ENCODE data around the gene TNIK.

Gene TNIK

DNA sequence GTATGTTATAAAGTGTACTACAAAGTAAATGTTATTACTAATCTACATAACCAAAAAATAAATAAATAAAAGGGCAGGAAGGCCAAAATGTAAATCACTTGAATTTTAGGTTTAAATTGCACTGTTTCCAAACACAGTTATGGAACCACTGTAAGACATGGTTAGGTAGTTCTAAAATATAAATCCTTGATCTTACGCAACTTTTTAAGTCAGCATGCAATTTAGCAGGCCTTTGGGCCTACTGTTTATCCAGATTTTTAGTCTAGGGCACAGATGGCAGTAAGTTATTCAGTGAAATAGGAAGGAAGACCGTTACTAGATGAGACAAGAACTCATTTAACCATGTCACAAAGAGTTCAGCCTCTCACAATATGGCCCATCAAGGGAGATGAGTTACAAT, 246.3 kb downstream of the TNIK start:
- Histone ChIP-seq H3K9me3 (no peaks in the 10 kb centered on the region), H3K27me3 (no peaks in the 10 kb centered on the region), H3K4me3 (ENCODE audit: low read depth, low read length) (no peak overlapping the region), H3K4me1 (no peaks in the 10 kb centered on the region), H3K36me3 (no peaks in the 10 kb centered on the region)
- TF ChIP-seq, protein P1, sequence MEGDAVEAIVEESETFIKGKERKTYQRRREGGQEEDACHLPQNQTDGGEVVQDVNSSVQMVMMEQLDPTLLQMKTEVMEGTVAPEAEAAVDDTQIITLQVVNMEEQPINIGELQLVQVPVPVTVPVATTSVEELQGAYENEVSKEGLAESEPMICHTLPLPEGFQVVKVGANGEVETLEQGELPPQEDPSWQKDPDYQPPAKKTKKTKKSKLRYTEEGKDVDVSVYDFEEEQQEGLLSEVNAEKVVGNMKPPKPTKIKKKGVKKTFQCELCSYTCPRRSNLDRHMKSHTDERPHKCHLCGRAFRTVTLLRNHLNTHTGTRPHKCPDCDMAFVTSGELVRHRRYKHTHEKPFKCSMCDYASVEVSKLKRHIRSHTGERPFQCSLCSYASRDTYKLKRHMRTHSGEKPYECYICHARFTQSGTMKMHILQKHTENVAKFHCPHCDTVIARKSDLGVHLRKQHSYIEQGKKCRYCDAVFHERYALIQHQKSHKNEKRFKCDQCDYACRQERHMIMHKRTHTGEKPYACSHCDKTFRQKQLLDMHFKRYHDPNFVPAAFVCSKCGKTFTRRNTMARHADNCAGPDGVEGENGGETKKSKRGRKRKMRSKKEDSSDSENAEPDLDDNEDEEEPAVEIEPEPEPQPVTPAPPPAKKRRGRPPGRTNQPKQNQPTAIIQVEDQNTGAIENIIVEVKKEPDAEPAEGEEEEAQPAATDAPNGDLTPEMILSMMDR (IDR thresholded peaks at IDR 0.05; ENCODE audit: low read depth, low read length): no peak
- DNase-seq: no peak

DNA sequence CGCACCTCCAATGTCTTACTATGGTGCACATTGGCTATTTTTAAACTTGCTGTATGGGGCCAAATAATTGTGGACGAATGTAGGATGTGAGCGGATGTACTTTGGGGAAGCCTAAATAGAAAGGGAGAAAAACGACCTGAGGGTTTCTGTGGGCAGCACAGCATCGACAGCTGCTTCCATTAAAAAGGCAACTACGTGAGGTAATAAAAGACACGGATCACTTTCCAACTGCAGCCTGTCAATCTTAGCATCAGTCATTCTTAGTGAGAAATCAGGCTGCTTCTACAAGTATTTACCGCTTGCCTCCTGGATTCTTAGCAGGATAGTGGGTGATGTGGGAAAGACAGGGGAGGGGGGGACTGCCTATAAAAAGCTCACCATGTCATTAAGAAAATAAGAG, 247.0 kb downstream of the TNIK start:
- H3K4me1 ChIP-seq: no peaks in the 10 kb centered on the region
- TF ChIP-seq, protein P1 (IDR thresholded peaks at IDR 0.05; ENCODE audit: low read depth, low read length): no peak
- H3K36me3 ChIP-seq: no peaks in the 10 kb centered on the region
- no peaks in the 10 kb centered on the region for H3K9me3 ChIP-seq
- DNase-seq: no peak
- H3K4me3 ChIP-seq (ENCODE audit: low read depth, low read length): no peak overlapping the region
- no peaks in the 10 kb centered on the region for H3K27me3 ChIP-seq

DNA sequence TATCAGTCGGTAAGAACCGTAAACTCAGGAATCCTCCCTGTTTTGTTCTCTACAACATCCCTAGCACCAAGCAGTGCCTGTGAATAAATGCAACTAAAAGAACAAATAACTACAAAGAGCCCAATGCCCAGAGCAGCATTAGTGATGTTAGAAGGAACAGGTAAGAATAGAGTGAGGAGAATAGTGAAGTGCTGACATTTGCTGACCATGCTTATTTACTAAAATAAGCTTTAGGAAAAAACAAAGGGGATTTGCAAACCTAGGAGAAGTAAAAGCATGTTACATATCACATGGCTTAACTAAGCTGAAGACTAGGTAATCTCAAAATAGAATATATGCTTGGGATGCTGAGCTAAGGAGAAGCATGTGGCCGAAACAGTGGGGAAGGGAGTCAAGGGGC, 247.6 kb downstream of the TNIK start:
- DNase-seq: no peak
- no peak overlapping the region for H3K4me3 ChIP-seq (ENCODE audit: low read depth, low read length)
- H3K36me3 ChIP-seq: no peaks in the 10 kb centered on the region
- H3K9me3 ChIP-seq: no peaks in the 10 kb centered on the region
- TF ChIP-seq, protein P1 (IDR thresholded peaks at IDR 0.05; ENCODE audit: low read depth, low read length): no peak
- no peaks in the 10 kb centered on the region for H3K4me1 ChIP-seq
- no peaks in the 10 kb centered on the region for H3K27me3 ChIP-seq

DNA sequence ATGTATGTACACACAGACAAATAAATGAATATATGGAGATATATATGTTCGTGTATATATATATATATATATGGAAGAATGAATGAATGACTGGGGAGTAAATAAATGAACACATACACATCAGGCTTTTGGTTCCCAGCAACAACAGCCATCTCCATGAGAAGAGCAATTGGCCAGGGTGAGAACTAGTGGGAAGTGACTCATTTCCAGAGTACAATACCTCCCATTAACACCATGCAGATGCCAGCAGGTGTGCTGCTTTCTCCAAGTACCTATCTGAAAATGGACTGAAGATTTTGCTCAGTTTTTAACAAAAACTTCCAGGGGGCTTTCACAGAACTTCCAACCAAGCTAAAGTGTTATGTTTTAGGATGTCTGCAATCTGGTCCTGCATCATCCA, 253.9 kb downstream of the TNIK start:
- no peaks in the 10 kb centered on the region for H3K27me3 ChIP-seq
- no peak for DNase-seq
- peaks cover 6% of the 10 kb centered on the region; the same call in 1 of the 2 replicates for H3K4me1 ChIP-seq
- TF ChIP-seq, protein P1 (IDR thresholded peaks at IDR 0.05; ENCODE audit: low read depth, low read length): no peak
- no peak overlapping the region for H3K4me3 ChIP-seq (ENCODE audit: low read depth, low read length)
- no peaks in the 10 kb centered on the region for H3K9me3 ChIP-seq
- no peaks in the 10 kb centered on the region for H3K36me3 ChIP-seq

DNA sequence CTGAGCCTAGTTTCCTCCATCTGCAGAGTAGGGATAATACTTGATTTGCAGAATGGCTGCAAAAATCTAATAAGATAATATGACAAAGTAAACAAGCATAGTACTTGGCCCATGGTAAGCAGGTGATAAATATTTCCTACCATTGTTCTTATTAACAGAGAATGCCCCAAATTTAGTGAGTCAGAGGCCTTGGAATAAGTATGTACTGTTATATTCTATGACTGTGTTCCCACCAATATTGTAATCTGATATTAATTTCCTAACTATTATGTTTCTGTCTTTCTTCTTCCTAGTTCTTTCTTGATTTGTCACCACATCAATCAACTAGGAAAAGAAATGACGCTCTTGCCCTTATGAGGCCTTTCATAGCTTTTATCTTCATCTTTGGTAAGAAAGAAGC, 255.3 kb downstream of the TNIK start:
- Histone ChIP-seq H3K27me3 (no peaks in the 10 kb centered on the region), H3K9me3 (no peaks in the 10 kb centered on the region), H3K4me1 (peaks cover 6% of the 10 kb centered on the region; the same call in 1 of the 2 replicates), H3K4me3 (ENCODE audit: low read depth, low read length) (no peak overlapping the region), H3K36me3 (no peaks in the 10 kb centered on the region)
- no peak for DNase-seq
- TF ChIP-seq, protein P1 (IDR thresholded peaks at IDR 0.05; ENCODE audit: low read depth, low read length): no peak

DNA sequence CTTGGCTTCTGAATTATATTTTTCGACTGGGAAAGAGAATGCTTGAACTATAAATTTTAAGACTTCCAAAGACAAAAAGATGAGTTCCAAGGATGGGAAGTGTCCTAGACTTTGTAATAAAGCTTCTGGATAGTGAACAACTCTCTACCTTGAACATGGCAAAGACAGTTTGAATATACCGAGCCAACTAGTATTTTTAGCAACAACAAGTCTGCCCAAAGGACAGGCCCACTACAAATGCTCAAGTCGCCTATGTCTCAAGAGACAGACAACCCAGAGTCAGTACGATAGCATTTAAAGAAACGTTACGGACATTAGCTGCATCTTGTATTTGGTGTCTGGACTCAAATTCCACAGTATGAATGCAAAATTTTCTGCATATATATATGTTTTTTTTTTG, 258.4 kb downstream of the TNIK start:
- DNase-seq: no peak
- no peak overlapping the region for H3K4me3 ChIP-seq (ENCODE audit: low read depth, low read length)
- H3K36me3 ChIP-seq: no peaks in the 10 kb centered on the region
- peaks cover 6% of the 10 kb centered on the region; the same call in 1 of the 2 replicates for H3K4me1 ChIP-seq
- TF ChIP-seq, protein P1 (IDR thresholded peaks at IDR 0.05; ENCODE audit: low read depth, low read length): no peak
- H3K27me3 ChIP-seq: no peaks in the 10 kb centered on the region
- H3K9me3 ChIP-seq: no peaks in the 10 kb centered on the region
